ENCODE results near the gene CFAP74.

DNA sequence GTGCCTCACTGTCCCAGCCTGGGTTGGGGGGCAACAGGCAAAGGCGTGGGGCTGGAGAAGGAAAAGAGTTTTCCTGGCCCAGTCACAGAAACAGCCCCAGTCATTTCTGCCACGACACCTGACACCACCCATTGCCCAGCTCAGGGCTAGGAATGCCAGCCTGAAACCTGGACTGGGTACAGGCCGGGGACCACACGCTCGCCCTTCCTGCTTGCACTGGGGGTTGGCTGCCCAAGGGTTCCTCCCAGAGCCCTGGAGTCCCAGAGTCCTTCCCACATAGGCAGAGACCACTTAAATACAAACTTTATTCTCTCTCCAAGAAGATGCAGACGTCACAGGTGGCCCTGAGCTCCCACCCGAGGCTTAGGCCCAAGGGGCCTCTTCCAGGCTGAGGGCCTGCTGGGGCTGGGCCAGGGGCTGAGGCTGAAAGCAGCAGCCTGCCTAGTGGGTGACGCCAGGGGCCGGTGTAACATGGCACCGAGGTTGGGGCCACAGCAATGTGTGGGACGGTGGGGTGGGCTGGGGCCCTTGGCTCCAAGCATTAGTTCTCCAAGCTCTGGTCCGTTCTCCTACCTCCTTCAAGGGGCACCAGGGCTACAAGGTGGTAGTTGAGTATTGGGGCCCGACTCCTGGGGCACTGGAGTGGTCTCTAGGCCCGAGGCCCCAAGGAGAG lies 86.1 kb downstream of the CFAP74 start:
- TF ChIP-seq, protein P1, sequence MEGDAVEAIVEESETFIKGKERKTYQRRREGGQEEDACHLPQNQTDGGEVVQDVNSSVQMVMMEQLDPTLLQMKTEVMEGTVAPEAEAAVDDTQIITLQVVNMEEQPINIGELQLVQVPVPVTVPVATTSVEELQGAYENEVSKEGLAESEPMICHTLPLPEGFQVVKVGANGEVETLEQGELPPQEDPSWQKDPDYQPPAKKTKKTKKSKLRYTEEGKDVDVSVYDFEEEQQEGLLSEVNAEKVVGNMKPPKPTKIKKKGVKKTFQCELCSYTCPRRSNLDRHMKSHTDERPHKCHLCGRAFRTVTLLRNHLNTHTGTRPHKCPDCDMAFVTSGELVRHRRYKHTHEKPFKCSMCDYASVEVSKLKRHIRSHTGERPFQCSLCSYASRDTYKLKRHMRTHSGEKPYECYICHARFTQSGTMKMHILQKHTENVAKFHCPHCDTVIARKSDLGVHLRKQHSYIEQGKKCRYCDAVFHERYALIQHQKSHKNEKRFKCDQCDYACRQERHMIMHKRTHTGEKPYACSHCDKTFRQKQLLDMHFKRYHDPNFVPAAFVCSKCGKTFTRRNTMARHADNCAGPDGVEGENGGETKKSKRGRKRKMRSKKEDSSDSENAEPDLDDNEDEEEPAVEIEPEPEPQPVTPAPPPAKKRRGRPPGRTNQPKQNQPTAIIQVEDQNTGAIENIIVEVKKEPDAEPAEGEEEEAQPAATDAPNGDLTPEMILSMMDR (IDR thresholded peaks at IDR 0.05) = no peak
- TF ChIP-seq POLR2A (IDR thresholded peaks at IDR 0.05) = no peak

Measured in heart left ventricle (tissue), 13 donors.